ENCODE data around the gene STARD6.

DNA sequence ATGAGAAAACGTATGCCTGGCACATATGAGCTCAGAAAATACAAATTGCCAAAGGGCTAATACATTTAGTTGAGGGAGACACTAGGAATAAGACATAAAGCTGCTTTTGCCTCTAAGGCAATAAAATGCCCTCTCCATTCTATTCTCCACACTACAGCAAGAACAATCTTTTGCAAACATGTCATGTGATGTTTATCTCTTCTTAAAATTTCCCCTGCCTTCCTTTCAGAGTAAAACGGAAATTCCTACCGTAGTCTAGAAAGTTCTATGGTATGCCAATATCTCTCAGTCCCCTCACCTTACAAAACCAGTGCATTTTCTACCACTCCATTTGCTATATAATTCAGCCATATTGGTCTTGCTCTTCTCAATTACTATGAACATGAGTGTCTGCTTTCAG is 33.2 kb upstream of the STARD6 start:
- TF ChIP-seq, protein P1, sequence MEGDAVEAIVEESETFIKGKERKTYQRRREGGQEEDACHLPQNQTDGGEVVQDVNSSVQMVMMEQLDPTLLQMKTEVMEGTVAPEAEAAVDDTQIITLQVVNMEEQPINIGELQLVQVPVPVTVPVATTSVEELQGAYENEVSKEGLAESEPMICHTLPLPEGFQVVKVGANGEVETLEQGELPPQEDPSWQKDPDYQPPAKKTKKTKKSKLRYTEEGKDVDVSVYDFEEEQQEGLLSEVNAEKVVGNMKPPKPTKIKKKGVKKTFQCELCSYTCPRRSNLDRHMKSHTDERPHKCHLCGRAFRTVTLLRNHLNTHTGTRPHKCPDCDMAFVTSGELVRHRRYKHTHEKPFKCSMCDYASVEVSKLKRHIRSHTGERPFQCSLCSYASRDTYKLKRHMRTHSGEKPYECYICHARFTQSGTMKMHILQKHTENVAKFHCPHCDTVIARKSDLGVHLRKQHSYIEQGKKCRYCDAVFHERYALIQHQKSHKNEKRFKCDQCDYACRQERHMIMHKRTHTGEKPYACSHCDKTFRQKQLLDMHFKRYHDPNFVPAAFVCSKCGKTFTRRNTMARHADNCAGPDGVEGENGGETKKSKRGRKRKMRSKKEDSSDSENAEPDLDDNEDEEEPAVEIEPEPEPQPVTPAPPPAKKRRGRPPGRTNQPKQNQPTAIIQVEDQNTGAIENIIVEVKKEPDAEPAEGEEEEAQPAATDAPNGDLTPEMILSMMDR (conservative IDR thresholded peaks at IDR 0.05; ENCODE audit: low read length), result no peak
- no peak for TF ChIP-seq EZH2phosphoT487 (IDR thresholded peaks at IDR 0.05; ENCODE audit: borderline replicate concordance, low read depth, low read length)
